Heart right ventricle (tissue), 16 donors: ENCODE data around the gene EGFLAM. TPM values are rescaled to one million over a fixed set of nuclear protein-coding genes. Genes with fewer than 3 reads are reported as not detected.

Source experiments
- ATAC-seq, 8 donors: fragments of 200-7000 bp; cut with Tn5 transposase; one replicate each; pipeline ENCODE4 v1.9.1; 2020; ENCODE audit warnings: mild to moderate bottlenecking in 8 of 8, moderate library complexity in 8 of 8, moderate number of reproducible peaks in 1 of 8
- DNase-seq, 2 donors: peaks; one replicate each; pipeline ENCODE4 v3.0.0-alpha.2; 2020
- H3K27ac ChIP-seq, 10 donors: fragments of 200-600 bp; sonication (generic) in 2 of 10; one replicate each; pipeline versions ENCODE4 v1.5.0 to v1.8.0; 2020 to 2022; ENCODE audit warnings: mild to moderate bottlenecking in 3 of 10
- H3K27me3 ChIP-seq, 7 donors: fragments of 200-600 bp; one replicate each; pipeline ENCODE4 v1.8.0; 2021 to 2022; ENCODE audit warnings: mild to moderate bottlenecking in 2 of 7
- H3K36me3 ChIP-seq, 9 donors: fragments of 200-600 bp; sonication (generic) in 1 of 9; one replicate each; pipeline versions ENCODE4 v1.5.0 to v1.8.0; 2020 to 2022; ENCODE audit warnings: mild to moderate bottlenecking in 2 of 9
- H3K4me1 ChIP-seq, 9 donors: fragments of 200-600 bp; sonication (generic) in 1 of 9; one replicate each; pipeline versions ENCODE4 v1.5.0 to v1.8.0; 2020 to 2022; ENCODE audit warnings: mild to moderate bottlenecking in 4 of 9
- H3K4me3 ChIP-seq, 10 donors: fragments of 200-600 bp; sonication (generic) in 2 of 10; one replicate each; pipeline versions ENCODE4 v1.5.0 to v1.8.0; 2020 to 2022; ENCODE audit warnings: mild to moderate bottlenecking in 7 of 10, moderate library complexity in 2 of 10
- H3K9me3 ChIP-seq, 11 donors: fragments of 200-600 bp in 10 of 11; sonication (generic) in 2 of 11; one replicate each; pipeline versions ENCODE4 v1.5.0 to v1.8.0; 2013 to 2022; ENCODE audit warnings: mild to moderate bottlenecking in 2 of 11, control low read depth in 1 of 11, moderate library complexity in 1 of 11
- CTCF ChIP-seq, 9 donors: fragments of 200-600 bp; sonication (generic) in 2 of 9; IDR thresholded peaks; one replicate each; pipeline versions ENCODE4 v1.5.0 to v1.8.0; 2021 to 2022; ENCODE audit warnings: antibody characterized with exemption in 9 of 9, mild to moderate bottlenecking in 5 of 9, moderate library complexity in 1 of 9
- WGBS, 2 donors: extraction: QIAGEN DNeasy Blood & Tissue Kit; methylation state at CpG; one replicate each; pipeline ENCODE4 v1.1.7; 2013; ENCODE audit warnings: inconsistent platforms in 1 of 2; 5-methylcytosine and 5-hydroxymethylcytosine counted together
- intact Hi-C, 10 donors: fragments of 100-400 bp; cut with DNase I; formaldehyde crosslinking; loops; one replicate each; pipeline versions ENCODE4 v1.11.1 to v1.14.2; 2022
- polyA plus RNA-seq, 2 donors: library from polyadenylated mRNA; stranded (reverse); fragments of 200-250 nt; gene quantifications; one replicate each; pipeline ENCODE4 v1.2.3, GENCODE V29; 2013
- total RNA-seq, 10 donors: library from RNA; stranded (reverse); fragmentation: NEBNext Ultra II Directional in 3 of 10; extraction: Animal tissue kit (Norgen Biotek cat#: 25700) in 3 of 10; gene quantifications; one replicate each; pipeline versions ENCODE4 v1.2.1 to v1.2.4, GENCODE V29; 2021 to 2023
- donor health status: Arrhythmogenic right ventricular cardiomyopathy.
- donor health status: ischemic (EF 13 %, LVEDD 7.1; RV severe dilation, severe dysfunction).
- donor health status: healthy with polysubstance abuse.
- donor health status: DM: no; HTN: yes; CAD: no.
- donor health status: DM: no; HTN: no; CAD: no.
- donor health status: ischemic (EF 25% LVEDD 6.9; RV normal size, moderate dysfunction).
- donor health status: ischemic (EF 25% LVEDD 5.7; RV mildly dilated, moderate dysfunction).
- donor health status: healthy.
- donor health status: DM: yes; HTN: yes; CAD: no.
- donor health status: Ischemic cardiomyopathy.
- donor health status: ischemic (EF 35%, LVEDD 5.7; RV mildly dilated, moderate dysfunction).
- donor health status: nonischemic (EF 11% LVEDD 7.7; RV severe dilation, severe dysfunction).
- donor health status: DM: yes; HTN: yes; CAD: no.
- donor health status: PGD.
- donor health status: ischemic (EF 29% LVEDD 5.4; RV normal size, mild dysfunction).
- donor health status: nonischemic (EF 23%, LVEDD 6.1; RV moderate dilation, normal function).

Gene EGFLAM
- total and polyA plus RNA-seq, 12 donors = 3.4 to 15.3 (median 7.6) TPM

GRCh38 chr5:38273626-38274025 is 15.3 kb downstream of the EGFLAM start:
- no peak for ATAC-seq
- TF ChIP-seq CTCF (IDR thresholded peaks at IDR 0.05) = no peak
- H3K4me3 ChIP-seq = no peak overlapping the region
- H3K4me1 ChIP-seq = no peaks in the 10 kb centered on the region
- peaks cover 0 to 51% (median 17%) of the 10 kb centered on the region in 11 donors for H3K9me3 ChIP-seq
- intact Hi-C loops = no loop called here
- no peak overlapping the region for H3K27ac ChIP-seq
- WGBS, 2 donors = 74 to 89% methylated on average over 3 of the region's 3 CpGs
- DNase-seq = no peak
- no peaks in the 10 kb centered on the region for H3K36me3 ChIP-seq
- H3K27me3 ChIP-seq = peaks cover 0 to 17% (median 3%) of the 10 kb centered on the region in 7 donors

- H3K9me3 ChIP-seq = peaks cover 0 to 51% (median 17%) of the 10 kb centered on the region in 11 donors
- no peaks in the 10 kb centered on the region for H3K36me3 ChIP-seq
- WGBS, 2 donors = 58 to 69% methylated on average over 1 of the region's 1 CpG
Measured at GRCh38 chr5:38274370-38274769, 16.0 kb downstream of the EGFLAM start.

GRCh38 chr5:38284384-38284783 is 26.0 kb downstream of the EGFLAM start:
- Histone ChIP-seq H3K4me1 (no peaks in the 10 kb centered on the region), H3K27me3 (no peaks in the 10 kb centered on the region), H3K9me3 (no peaks in the 10 kb centered on the region), H3K27ac (no peak overlapping the region), H3K4me3 (no peak overlapping the region), H3K36me3 (no peaks in the 10 kb centered on the region)
- intact Hi-C loops = no loop called here
- TF ChIP-seq CTCF (IDR thresholded peaks at IDR 0.05) = no peak
- DNase-seq = no peak
- no peak for ATAC-seq

More at GRCh38 chr5:38274370-38274769, 16.0 kb downstream of the EGFLAM start:
- DNase-seq (no peak), ATAC-seq (no peak)
- Histone ChIP-seq H3K27me3 (peaks cover 0 to 9% (median 0%) of the 10 kb centered on the region in 7 donors), H3K4me1 (no peaks in the 10 kb centered on the region), H3K27ac (no peak overlapping the region), H3K4me3 (no peak overlapping the region)
- TF ChIP-seq CTCF (IDR thresholded peaks at IDR 0.05) = no peak
- intact Hi-C loops = no loop called here

GRCh38 chr5:38285226-38285625 is 26.9 kb downstream of the EGFLAM start:
- Histone ChIP-seq H3K27me3 (peaks cover 0 to 3% (median 0%) of the 10 kb centered on the region in 7 donors), H3K9me3 (no peaks in the 10 kb centered on the region), H3K4me3 (no peak overlapping the region), H3K36me3 (no peaks in the 10 kb centered on the region), H3K4me1 (no peaks in the 10 kb centered on the region), H3K27ac (no peak overlapping the region)
- DNase-seq (no peak), ATAC-seq (no peak)
- WGBS, 2 donors = 69 to 70% methylated on average over 2 of the region's 2 CpGs
- intact Hi-C loops = no loop called here
- no peak for TF ChIP-seq CTCF (IDR thresholded peaks at IDR 0.05)
